Measurements from ENCODE around the gene NUB1.
A peak's percentile ranks its signal among the peaks of the same experiment; 100 is the strongest.

Gene NUB1

GRCh38 chr7:151313857-151314256, 27.8 kb upstream of the NUB1 start:
- DNase-seq (ENCODE audit: low read depth) = peak; percentile 28
- TF ChIP-seq CTCF (IDR thresholded peaks at IDR 0.05; ENCODE audit: insufficient read depth, low read depth, low read length, missing control alignments) = no peak
- no peak overlapping the region for H3K4me3 ChIP-seq (ENCODE audit: low read length)

- TF ChIP-seq CTCF (IDR thresholded peaks at IDR 0.05; ENCODE audit: insufficient read depth, low read depth, low read length, missing control alignments) = no peak
- H3K4me3 ChIP-seq (ENCODE audit: low read length) = no peak overlapping the region
- no peak for DNase-seq (ENCODE audit: low read depth)
Measured at GRCh38 chr7:151314401-151314800, 27.2 kb upstream of the NUB1 start.

- TF ChIP-seq CTCF (IDR thresholded peaks at IDR 0.05; ENCODE audit: insufficient read depth, low read depth, low read length, missing control alignments) = peak; percentile 82
- no peak overlapping the region for H3K4me3 ChIP-seq (ENCODE audit: low read length)
- peak; percentile 65 for DNase-seq (ENCODE audit: low read depth)
Measured at GRCh38 chr7:151315038-151315655, 26.5 kb upstream of the NUB1 start.

GRCh38 chr7:151316896-151317295, 24.7 kb upstream of the NUB1 start:
- TF ChIP-seq CTCF (IDR thresholded peaks at IDR 0.05; ENCODE audit: insufficient read depth, low read depth, low read length, missing control alignments) = no peak
- DNase-seq (ENCODE audit: low read depth) = no peak
- no peak overlapping the region for H3K4me3 ChIP-seq (ENCODE audit: low read length)

- no peak for DNase-seq (ENCODE audit: low read depth)
- TF ChIP-seq CTCF (IDR thresholded peaks at IDR 0.05; ENCODE audit: insufficient read depth, low read depth, low read length, missing control alignments) = no peak
- H3K4me3 ChIP-seq (ENCODE audit: low read length) = no peak overlapping the region
Measured at GRCh38 chr7:151317936-151318335, 23.7 kb upstream of the NUB1 start.

- no peak overlapping the region for H3K4me3 ChIP-seq (ENCODE audit: low read length)
- TF ChIP-seq CTCF (IDR thresholded peaks at IDR 0.05; ENCODE audit: insufficient read depth, low read depth, low read length, missing control alignments) = no peak
- DNase-seq (ENCODE audit: low read depth) = no peak
Measured at GRCh38 chr7:151319189-151319588, 22.4 kb upstream of the NUB1 start.

GRCh38 chr7:151320263-151320845, 21.3 kb upstream of the NUB1 start:
- no peak overlapping the region for H3K4me3 ChIP-seq (ENCODE audit: low read length)
- TF ChIP-seq CTCF (IDR thresholded peaks at IDR 0.05; ENCODE audit: insufficient read depth, low read depth, low read length, missing control alignments) = no peak
- DNase-seq (ENCODE audit: low read depth) = no peak

Data from epithelial cell of esophagus (primary cell).